Measurements from ENCODE around the gene KRT35. TPM values are rescaled to one million over a fixed set of nuclear protein-coding genes. Genes with fewer than 3 reads are reported as not detected.

Gene KRT35
- total and polyA plus RNA-seq, 2 donors (not counting 3 experiments of a cell fraction or from before 2014, with no cell fraction given): not detected

GRCh38 chr17:41440531-41441033 lies 40.4 kb downstream of the KRT35 start, which contains the start of gene KRT38:
KRT38 (minus strand) TSS chr17:41440983; CDS start chr17:41440921, 62 bp downstream.
- TF ChIP-seq EZH2 (IDR thresholded peaks at IDR 0.05; ENCODE audit: borderline replicate concordance, low read depth, low read length, severe bottlenecking) (no peak), FOS (IDR thresholded peaks at IDR 0.05; ENCODE audit: borderline replicate concordance, insufficient read depth, low read length) (no peak), CTCF (IDR thresholded peaks at IDR 0.05; ENCODE audit: extremely low read depth in 1 of 2, insufficient read depth in 1 of 2, low read depth in 1 of 2, low read length in 2 of 2) (no peak), POLR2AphosphoS5 (IDR thresholded peaks at IDR 0.05; ENCODE audit: insufficient read depth, low read depth, low read length) (no peak), JUN (IDR thresholded peaks at IDR 0.05; ENCODE audit: borderline replicate concordance, insufficient read depth, insufficient read length, low read depth) (no peak), MYC (IDR thresholded peaks at IDR 0.05; ENCODE audit: low read depth, low read length) (no peak), GATA2 (IDR thresholded peaks at IDR 0.05; ENCODE audit: insufficient read depth, insufficient read length, low read depth, low read length) (no peak)
- no peak for DNase-seq (ENCODE audit: low read depth, low spot score)
- H3K27me3 ChIP-seq (ENCODE audit: control insufficient read depth in 2 of 2, insufficient read depth in 2 of 2, low read length in 2 of 2): peaks cover 0 to 5% of the 10 kb centered on the region in 2 experiments
- intact Hi-C loops (cut with micrococcal nuclease): no loop called here
- no peak for FAIRE-seq
- ChIA-PET CTCF (no interaction called here), POLR2A (no interaction called here)
- no peak within 1 kb of the TSS for H2AFZ ChIP-seq (ENCODE audit: low read depth, low read length)
- no peaks in the 10 kb centered on the region for H3K9me3 ChIP-seq (replicated peaks; ENCODE audit: control insufficient read depth, insufficient read depth, low read length)
- H3K79me2 ChIP-seq (ENCODE audit: control insufficient read depth, insufficient read depth, low read length): no peaks in the 10 kb centered on the region
- H4K20me1 ChIP-seq (replicated peaks; ENCODE audit: control insufficient read depth, extremely low read depth, insufficient read depth, low read length): no peaks in the 10 kb centered on the region
- no peaks in the 10 kb centered on the region for H3K4me1 ChIP-seq (ENCODE audit: control insufficient read depth, extremely low read depth, insufficient read depth, low read length)
- no peaks in the 10 kb centered on the region for H3K36me3 ChIP-seq (ENCODE audit: control insufficient read depth in 2 of 2, extremely low read depth in 1 of 2, insufficient read depth in 2 of 2, low read length in 2 of 2)
- no TSS peak for BruUV-seq (replicated peaks)
- no peaks in the 10 kb centered on the region for H3K9me1 ChIP-seq (replicated peaks; ENCODE audit: control insufficient read depth, extremely low read depth, insufficient read depth, low read length)
- dilution Hi-C loops (cut with MboI; ENCODE audit: extremely low pct_ligation_motif_present, low sequenced_read_pairs): no loop called here
- no peak within 1 kb of the TSS for H3K9ac ChIP-seq (replicated peaks; ENCODE audit: extremely low read depth, insufficient read depth, low read length)
- H3K4me3 ChIP-seq (replicated peaks in 1 of 3; ENCODE audit: insufficient read depth in 1 of 3, low read depth in 1 of 3, low read length in 3 of 3): no peak within 1 kb of the TSS
- no peak within 1 kb of the TSS for H3K4me2 ChIP-seq (ENCODE audit: insufficient read depth, low read length)
- H3K27ac ChIP-seq (ENCODE audit: insufficient read depth, low read depth, low read length): no peak within 1 kb of the TSS
